ENCODE results near the gene NCOR2.

DNA sequence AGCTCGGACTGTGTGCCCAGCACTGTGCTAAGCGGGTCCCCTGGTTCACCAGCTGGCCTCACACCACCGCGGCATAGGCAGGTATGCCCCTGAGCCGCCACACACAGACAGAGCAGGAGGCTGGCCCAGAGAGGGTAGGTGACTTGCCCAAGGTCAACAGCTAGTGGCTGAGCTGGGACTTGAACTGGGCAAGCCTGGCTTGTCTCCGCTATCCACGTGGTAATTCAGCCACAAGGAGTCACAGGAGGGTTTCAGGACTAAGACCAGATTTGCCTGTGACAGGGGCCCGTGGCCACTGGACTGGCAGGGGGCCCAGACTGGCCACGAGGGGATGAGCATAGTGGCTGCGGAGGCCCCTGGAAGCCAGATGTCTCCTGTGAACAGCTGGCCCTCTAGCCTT, 47.7 kb downstream of the NCOR2 start:
- TF ChIP-seq POLR2A (IDR thresholded peaks at IDR 0.05; ENCODE audit: low read depth, low read length) (no peak), RAD21 (IDR thresholded peaks at IDR 0.05; ENCODE audit: low read length) (no peak), MXI1 (IDR thresholded peaks at IDR 0.05; ENCODE audit: borderline replicate concordance, low read depth, low read length) (no peak)
- TF ChIP-seq, protein P1, sequence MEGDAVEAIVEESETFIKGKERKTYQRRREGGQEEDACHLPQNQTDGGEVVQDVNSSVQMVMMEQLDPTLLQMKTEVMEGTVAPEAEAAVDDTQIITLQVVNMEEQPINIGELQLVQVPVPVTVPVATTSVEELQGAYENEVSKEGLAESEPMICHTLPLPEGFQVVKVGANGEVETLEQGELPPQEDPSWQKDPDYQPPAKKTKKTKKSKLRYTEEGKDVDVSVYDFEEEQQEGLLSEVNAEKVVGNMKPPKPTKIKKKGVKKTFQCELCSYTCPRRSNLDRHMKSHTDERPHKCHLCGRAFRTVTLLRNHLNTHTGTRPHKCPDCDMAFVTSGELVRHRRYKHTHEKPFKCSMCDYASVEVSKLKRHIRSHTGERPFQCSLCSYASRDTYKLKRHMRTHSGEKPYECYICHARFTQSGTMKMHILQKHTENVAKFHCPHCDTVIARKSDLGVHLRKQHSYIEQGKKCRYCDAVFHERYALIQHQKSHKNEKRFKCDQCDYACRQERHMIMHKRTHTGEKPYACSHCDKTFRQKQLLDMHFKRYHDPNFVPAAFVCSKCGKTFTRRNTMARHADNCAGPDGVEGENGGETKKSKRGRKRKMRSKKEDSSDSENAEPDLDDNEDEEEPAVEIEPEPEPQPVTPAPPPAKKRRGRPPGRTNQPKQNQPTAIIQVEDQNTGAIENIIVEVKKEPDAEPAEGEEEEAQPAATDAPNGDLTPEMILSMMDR (conservative IDR thresholded peaks at IDR 0.05; ENCODE audit: low read depth, low read length) = no peak

All from IMR-90 (cell line).